Measurements from ENCODE around the gene MXRA7. TPM values are rescaled to one million over a fixed set of nuclear protein-coding genes. Genes with fewer than 3 reads are reported as not detected.

The MXRA7 gene
- total and polyA plus RNA-seq, 2 of the 4 experiments (the other 2 are of a cell fraction), result 168 to 231 TPM

DNA sequence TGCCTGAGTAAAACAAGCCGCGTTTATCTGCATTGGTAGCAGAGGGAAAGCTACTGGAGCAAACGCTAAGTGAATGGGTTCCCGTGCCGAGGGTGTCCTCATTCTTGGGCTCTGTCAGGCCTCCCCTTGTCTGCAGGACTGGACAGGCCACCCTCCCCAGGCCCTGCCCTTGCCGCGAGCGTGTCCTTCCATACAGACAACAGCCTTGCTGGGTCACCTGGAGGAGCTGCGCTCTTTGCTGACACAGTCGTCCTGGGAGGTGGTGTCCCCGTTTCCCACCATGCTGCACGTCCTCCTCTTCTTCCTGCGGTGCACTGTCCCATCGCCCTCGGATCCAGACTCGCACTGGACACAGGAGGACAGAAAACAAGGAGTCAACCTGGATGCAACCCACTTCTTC is 7.8 kb upstream of the MXRA7 start:
- Histone ChIP-seq H3K79me1 (ENCODE audit: low read depth in 1 of 2, low read length in 2 of 2) (peaks cover 48 to 76% of the 10 kb centered on the region in 2 experiments), H2BK120ac (ENCODE audit: low read depth, low read length) (no peak overlapping the region), H2BK15ac (ENCODE audit: low read depth, low read length) (no peak overlapping the region), H2AFZ (replicated peaks; ENCODE audit: low read length, poor library complexity) (no peak overlapping the region), H3K9ac (ENCODE audit: low read depth, low read length) (no peak overlapping the region), H3K27me3 (ENCODE audit: control insufficient read depth, insufficient read depth, low read length) (no peaks in the 10 kb centered on the region), H3K27ac (ENCODE audit: insufficient read depth, low read length) (no peak overlapping the region), H3K4me2 (ENCODE audit: low read depth, low read length) (no peak overlapping the region), H4K91ac (ENCODE audit: insufficient read depth, low read depth, low read length) (no peak overlapping the region), H3K23ac (ENCODE audit: low read depth, low read length) (no peak overlapping the region), H3K4me3 (ENCODE audit: insufficient read depth, low read depth, low read length) (no peak overlapping the region), H3K4me1 (ENCODE audit: control insufficient read depth, insufficient read depth, low read length) (peaks cover 12% of the 10 kb centered on the region), H3K56ac (ENCODE audit: extremely low read depth, insufficient read depth, low read length) (no peak overlapping the region), H4K20me1 (ENCODE audit: insufficient read depth, low read length) (peaks cover 49% of the 10 kb centered on the region), H2AK5ac (ENCODE audit: low read depth, low read length) (no peak overlapping the region), H2AK9ac (replicated peaks; ENCODE audit: low read depth, low read length, poor library complexity) (no peak overlapping the region), H4K5ac (ENCODE audit: low read depth, low read length) (no peak overlapping the region), H3K14ac (replicated peaks; ENCODE audit: low read depth, low read length) (no peak overlapping the region), H4K8ac (ENCODE audit: low read depth in 2 of 2, low read length in 2 of 2) (no peak overlapping the region), H2BK5ac (ENCODE audit: low read depth, low read length, poor library complexity, severe bottlenecking) (no peak overlapping the region), H3K4ac (ENCODE audit: low read depth, low read length) (no peak overlapping the region), H3K18ac (ENCODE audit: low read depth, low read length) (no peak overlapping the region), H3K9me1 (ENCODE audit: insufficient read depth, low read length) (peaks cover 7% of the 10 kb centered on the region), H3K9me3 (ENCODE audit: control insufficient read depth, insufficient read depth, low read length) (no peaks in the 10 kb centered on the region), H3K36me3 (ENCODE audit: control insufficient read depth, insufficient read depth, low read length) (peaks cover 55% of the 10 kb centered on the region), H2BK20ac (ENCODE audit: low read depth, low read length) (no peak overlapping the region)
- TF ChIP-seq SMC3 (IDR thresholded peaks at IDR 0.05; ENCODE audit: low read depth, low read length), result no peak
- no peak for TF ChIP-seq MAFK (IDR thresholded peaks at IDR 0.05; ENCODE audit: low read depth, low read length)
- TF ChIP-seq POLR2A (IDR thresholded peaks at IDR 0.05; ENCODE audit: low read depth, low read length), result no peak
- TF ChIP-seq RAD21 (IDR thresholded peaks at IDR 0.05; ENCODE audit: low read length), result no peak
- TF ChIP-seq, protein P1, sequence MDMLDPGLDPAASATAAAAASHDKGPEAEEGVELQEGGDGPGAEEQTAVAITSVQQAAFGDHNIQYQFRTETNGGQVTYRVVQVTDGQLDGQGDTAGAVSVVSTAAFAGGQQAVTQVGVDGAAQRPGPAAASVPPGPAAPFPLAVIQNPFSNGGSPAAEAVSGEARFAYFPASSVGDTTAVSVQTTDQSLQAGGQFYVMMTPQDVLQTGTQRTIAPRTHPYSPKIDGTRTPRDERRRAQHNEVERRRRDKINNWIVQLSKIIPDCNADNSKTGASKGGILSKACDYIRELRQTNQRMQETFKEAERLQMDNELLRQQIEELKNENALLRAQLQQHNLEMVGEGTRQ (IDR thresholded peaks at IDR 0.05; ENCODE audit: low read depth, low read length), result no peak
- TF ChIP-seq, protein P2, sequence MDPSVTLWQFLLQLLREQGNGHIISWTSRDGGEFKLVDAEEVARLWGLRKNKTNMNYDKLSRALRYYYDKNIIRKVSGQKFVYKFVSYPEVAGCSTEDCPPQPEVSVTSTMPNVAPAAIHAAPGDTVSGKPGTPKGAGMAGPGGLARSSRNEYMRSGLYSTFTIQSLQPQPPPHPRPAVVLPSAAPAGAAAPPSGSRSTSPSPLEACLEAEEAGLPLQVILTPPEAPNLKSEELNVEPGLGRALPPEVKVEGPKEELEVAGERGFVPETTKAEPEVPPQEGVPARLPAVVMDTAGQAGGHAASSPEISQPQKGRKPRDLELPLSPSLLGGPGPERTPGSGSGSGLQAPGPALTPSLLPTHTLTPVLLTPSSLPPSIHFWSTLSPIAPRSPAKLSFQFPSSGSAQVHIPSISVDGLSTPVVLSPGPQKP (IDR thresholded peaks at IDR 0.05; ENCODE audit: borderline replicate concordance, low read depth, low read length), result no peak
- TF ChIP-seq CEBPB (IDR thresholded peaks at IDR 0.05; ENCODE audit: low read depth, low read length), result no peak
- TF ChIP-seq NFE2L2 (IDR thresholded peaks at IDR 0.05; ENCODE audit: low read depth, low read length), result no peak
- TF ChIP-seq CHD1 (IDR thresholded peaks at IDR 0.05; ENCODE audit: low read depth, low read length), result no peak
- TF ChIP-seq RCOR1 (IDR thresholded peaks at IDR 0.05; ENCODE audit: insufficient replicate concordance, low read length), result no peak
- no peak for TF ChIP-seq MAZ (IDR thresholded peaks at IDR 0.05; ENCODE audit: borderline replicate concordance, low read depth, low read length)
- TF ChIP-seq BHLHE40 (IDR thresholded peaks at IDR 0.05; ENCODE audit: low read depth, low read length), result no peak
- no peak for TF ChIP-seq MXI1 (IDR thresholded peaks at IDR 0.05; ENCODE audit: borderline replicate concordance, low read depth, low read length)
- no peak for TF ChIP-seq FOS (IDR thresholded peaks at IDR 0.05; ENCODE audit: low read depth, low read length)
- TF ChIP-seq, protein P3, sequence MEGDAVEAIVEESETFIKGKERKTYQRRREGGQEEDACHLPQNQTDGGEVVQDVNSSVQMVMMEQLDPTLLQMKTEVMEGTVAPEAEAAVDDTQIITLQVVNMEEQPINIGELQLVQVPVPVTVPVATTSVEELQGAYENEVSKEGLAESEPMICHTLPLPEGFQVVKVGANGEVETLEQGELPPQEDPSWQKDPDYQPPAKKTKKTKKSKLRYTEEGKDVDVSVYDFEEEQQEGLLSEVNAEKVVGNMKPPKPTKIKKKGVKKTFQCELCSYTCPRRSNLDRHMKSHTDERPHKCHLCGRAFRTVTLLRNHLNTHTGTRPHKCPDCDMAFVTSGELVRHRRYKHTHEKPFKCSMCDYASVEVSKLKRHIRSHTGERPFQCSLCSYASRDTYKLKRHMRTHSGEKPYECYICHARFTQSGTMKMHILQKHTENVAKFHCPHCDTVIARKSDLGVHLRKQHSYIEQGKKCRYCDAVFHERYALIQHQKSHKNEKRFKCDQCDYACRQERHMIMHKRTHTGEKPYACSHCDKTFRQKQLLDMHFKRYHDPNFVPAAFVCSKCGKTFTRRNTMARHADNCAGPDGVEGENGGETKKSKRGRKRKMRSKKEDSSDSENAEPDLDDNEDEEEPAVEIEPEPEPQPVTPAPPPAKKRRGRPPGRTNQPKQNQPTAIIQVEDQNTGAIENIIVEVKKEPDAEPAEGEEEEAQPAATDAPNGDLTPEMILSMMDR (conservative IDR thresholded peaks at IDR 0.05; ENCODE audit: low read depth, low read length), result no peak
- no peak for TF ChIP-seq RFX5 (IDR thresholded peaks at IDR 0.05; ENCODE audit: low read depth, low read length)
- CTCF ChIA-PET, result interaction anchor here (0.6 kb wide), 1 partner anchor 31 kb away, joined by 3 read pairs; no protein-coding TSS in a partner anchor
- 95% methylated on average over 10 of the region's 16 CpGs; no CpG with 5 or more reads in 1 of the 2 experiments for WGBS, 2 experiments (ENCODE audit: extremely low coverage in 2 of 2, insufficient read length in 1 of 2)
- POLR2A ChIA-PET (ENCODE audit: unreplicated experiment), result no interaction called here
- dilution Hi-C loops (cut with HindIII; ENCODE audit: low sequenced_read_pairs, unreplicated experiment) (no loop called here), intact Hi-C loops (cut with micrococcal nuclease) (no loop called here), in situ Hi-C loops (cut with MboI; ENCODE audit: low sequenced_read_pairs) (no loop called here)
- ATAC-seq (ENCODE audit: low read depth) (no peak), DNase-seq (no peak)
- no TSS peak for BruUV-seq (replicated peaks)

Measured in IMR-90 (cell line).